HEK293 (cell line): ENCODE data around the gene TMED7.

ENCODE experiments used
- CTCF ChIA-PET: fragments of 350-600 bp; formaldehyde crosslinking; extraction: SDS; loops from one replicate; lab custom pipeline; 2021; ENCODE audit warnings: antibody characterized with exemption; lab: Yijun Ruan, JAX
- POLR2A ChIA-PET: fragments of 300-600 bp; formaldehyde crosslinking; extraction: SDS; loops from one replicate; lab custom pipeline; 2020; ENCODE audit warnings: antibody characterized with exemption, inconsistent platforms; lab: Yijun Ruan, JAX
- H3K27ac ChIP-seq: fragments of 200-500 bp; sonication (Bioruptor generic); 2 replicates; pipeline ENCODE4 v1.5.1; 2014; ENCODE audit warnings: low read depth, low read length, control low read depth, inconsistent platforms; ENCODE audit errors: extremely low read depth
- H3K36me3 ChIP-seq, 2 experiments: fragments of 200-500 bp in 1 of 2; sonication (Bioruptor generic) in 1 of 2; 1 replicate in 1 of 2; 2 replicates in 1 of 2; pipeline ENCODE4 v1.5.1; 2014 to 2017; ENCODE audit warnings: inconsistent platforms in 2 of 2, low read length in 2 of 2; ENCODE audit not compliant: control insufficient read depth in 2 of 2, insufficient read depth in 1 of 2
- H3K4me1 ChIP-seq: fragments of 200-500 bp; sonication (Bioruptor generic); 2 replicates; pipeline ENCODE4 v1.5.1; 2014; ENCODE audit warnings: mild to moderate bottlenecking, low read length, inconsistent platforms; ENCODE audit not compliant: control insufficient read depth, insufficient read depth
- H3K4me3 ChIP-seq: 2 replicates; pipeline ENCODE4 v1.5.1; 2011; ENCODE audit warnings: low read depth, mild to moderate bottlenecking, control low read depth, low read length, moderate library complexity
- H3K9me3 ChIP-seq: fragments of 200-500 bp; sonication (Bioruptor generic); 2 replicates; pipeline ENCODE4 v1.5.1; 2014; ENCODE audit warnings: low read depth, low read length, inconsistent platforms; ENCODE audit not compliant: control insufficient read depth, insufficient read depth
- GLIS2 ChIP-seq: fragments of 450-650 bp; formaldehyde crosslinking; IDR thresholded peaks from 2 replicates; pipeline ENCODE4 v1.5.1; 2016; ENCODE audit warnings: missing biosample characterization, missing genetic modification characterization
- HOXA7 ChIP-seq: sonication (generic); formaldehyde crosslinking; IDR thresholded peaks from 2 replicates; pipeline ENCODE4 v1.8.1; 2022; ENCODE audit warnings: missing genetic modification reagents, borderline replicate concordance
- INSM2 ChIP-seq: fragments of 450-650 bp; formaldehyde crosslinking; IDR thresholded peaks from 2 replicates; pipeline ENCODE4 v1.5.1; 2016; ENCODE audit warnings: missing biosample characterization, missing genetic modification characterization
- KLF10 ChIP-seq: fragments of 450-650 bp; IDR thresholded peaks from 2 replicates; pipeline ENCODE4 v1.5.1; 2018; ENCODE audit warnings: missing biosample characterization, mild to moderate bottlenecking, missing genetic modification characterization
- KLF7 ChIP-seq: fragments of 450-650 bp; formaldehyde crosslinking; IDR thresholded peaks from 2 replicates; pipeline ENCODE4 v1.5.1; 2016; ENCODE audit warnings: missing biosample characterization, missing genetic modification characterization, borderline replicate concordance
- PRDM1 ChIP-seq: fragments of 450-650 bp; formaldehyde crosslinking; IDR thresholded peaks from 2 replicates; pipeline ENCODE4; 2016; ENCODE audit warnings: missing biosample characterization, missing genetic modification characterization
- WT1 ChIP-seq: fragments of 450-650 bp; formaldehyde crosslinking; IDR thresholded peaks from 2 replicates; pipeline ENCODE4 v1.5.1; 2016; ENCODE audit warnings: missing biosample characterization, missing genetic modification characterization
- ZBTB17 ChIP-seq: fragments of 450-650 bp; formaldehyde crosslinking; IDR thresholded peaks from 2 replicates; pipeline ENCODE4 v1.5.1; 2016; ENCODE audit warnings: missing biosample characterization, missing genetic modification characterization
- ZBTB21 ChIP-seq: fragments of 450-650 bp; formaldehyde crosslinking; IDR thresholded peaks from 2 replicates; pipeline ENCODE4 v1.5.1; 2017; ENCODE audit warnings: missing biosample characterization, missing genetic modification characterization
- ZIC2 ChIP-seq: fragments of 450-650 bp; formaldehyde crosslinking; IDR thresholded peaks from 2 replicates; pipeline ENCODE4 v1.5.1; 2016; ENCODE audit warnings: missing biosample characterization, missing genetic modification characterization
- ZNF211 ChIP-seq: fragments of 450-650 bp; formaldehyde crosslinking; IDR thresholded peaks from 2 replicates; pipeline ENCODE4 v1.5.1; 2016; ENCODE audit warnings: low read depth, missing biosample characterization, missing genetic modification characterization
- ZNF26 ChIP-seq: fragments of 450-650 bp; formaldehyde crosslinking; IDR thresholded peaks from 2 replicates; pipeline ENCODE4 v1.5.1; 2016; ENCODE audit warnings: missing biosample characterization, missing genetic modification characterization
- ZNF391 ChIP-seq: fragments of 450-650 bp; formaldehyde crosslinking; IDR thresholded peaks from 2 replicates; pipeline ENCODE4 v1.5.1; 2016; ENCODE audit warnings: low read depth, missing biosample characterization, missing genetic modification characterization, borderline replicate concordance
- ZNF433 ChIP-seq: fragments of 450-650 bp; formaldehyde crosslinking; IDR thresholded peaks from 2 replicates; pipeline ENCODE4 v1.5.1; 2016; ENCODE audit warnings: missing biosample characterization, missing genetic modification characterization, low read depth
- ZNF514 ChIP-seq: fragments of 450-650 bp; formaldehyde crosslinking; IDR thresholded peaks from 2 replicates; pipeline ENCODE4 v1.5.1; 2016; ENCODE audit warnings: missing biosample characterization, missing genetic modification characterization
- ZNF529 ChIP-seq: fragments of 450-650 bp; formaldehyde crosslinking; IDR thresholded peaks from 2 replicates; pipeline ENCODE4 v1.5.1; 2017; ENCODE audit warnings: missing genetic modification characterization, missing biosample characterization; ENCODE audit not compliant: insufficient replicate concordance
- ZNF560 ChIP-seq: fragments of 450-650 bp; formaldehyde crosslinking; IDR thresholded peaks from 2 replicates; pipeline ENCODE4 v1.5.1; 2017; ENCODE audit warnings: missing biosample characterization, missing genetic modification characterization, borderline replicate concordance
- ZNF600 ChIP-seq: fragments of 450-650 bp; formaldehyde crosslinking; IDR thresholded peaks from 2 replicates; pipeline ENCODE4 v1.5.1; 2016; ENCODE audit warnings: missing biosample characterization, missing genetic modification characterization
- ZNF610 ChIP-seq: fragments of 450-650 bp; formaldehyde crosslinking; IDR thresholded peaks from 2 replicates; pipeline ENCODE4 v1.5.1; 2016; ENCODE audit warnings: missing biosample characterization, missing genetic modification characterization, borderline replicate concordance
- ZNF639 ChIP-seq: fragments of 450-650 bp; formaldehyde crosslinking; IDR thresholded peaks from 2 replicates; pipeline ENCODE4 v1.5.1; 2016; ENCODE audit warnings: missing biosample characterization, missing genetic modification characterization
- ZNF747 ChIP-seq: fragments of 450-650 bp; formaldehyde crosslinking; IDR thresholded peaks from 2 replicates; pipeline ENCODE4 v1.5.1; 2016; ENCODE audit warnings: missing biosample characterization, missing genetic modification characterization
- ZNF776 ChIP-seq: fragments of 450-650 bp; formaldehyde crosslinking; IDR thresholded peaks from 2 replicates; pipeline ENCODE4 v1.5.0; 2017; ENCODE audit warnings: missing biosample characterization, missing genetic modification characterization, borderline replicate concordance
- ZSCAN16 ChIP-seq: fragments of 450-650 bp; formaldehyde crosslinking; IDR thresholded peaks from 2 replicates; pipeline ENCODE4 v1.5.1; 2016; ENCODE audit warnings: missing biosample characterization, missing genetic modification characterization
- ZSCAN30 ChIP-seq: fragments of 450-650 bp; IDR thresholded peaks from 2 replicates; pipeline ENCODE4 v1.5.1; 2018; ENCODE audit warnings: missing biosample characterization, mild to moderate bottlenecking, missing genetic modification characterization, moderate library complexity
- TF ChIP-seq, protein P1 (sequence below): fragments of 450-650 bp; formaldehyde crosslinking; IDR thresholded peaks from 2 replicates; pipeline ENCODE4 v1.5.1; 2017; ENCODE audit warnings: missing biosample characterization, missing genetic modification characterization
- TF ChIP-seq, protein P2 (sequence below): fragments of 450-650 bp; formaldehyde crosslinking; IDR thresholded peaks from 2 replicates; pipeline ENCODE4 v1.5.1; 2017; ENCODE audit warnings: missing biosample characterization, mild to moderate bottlenecking, missing genetic modification characterization, moderate library complexity

TMED7 gene

DNA sequence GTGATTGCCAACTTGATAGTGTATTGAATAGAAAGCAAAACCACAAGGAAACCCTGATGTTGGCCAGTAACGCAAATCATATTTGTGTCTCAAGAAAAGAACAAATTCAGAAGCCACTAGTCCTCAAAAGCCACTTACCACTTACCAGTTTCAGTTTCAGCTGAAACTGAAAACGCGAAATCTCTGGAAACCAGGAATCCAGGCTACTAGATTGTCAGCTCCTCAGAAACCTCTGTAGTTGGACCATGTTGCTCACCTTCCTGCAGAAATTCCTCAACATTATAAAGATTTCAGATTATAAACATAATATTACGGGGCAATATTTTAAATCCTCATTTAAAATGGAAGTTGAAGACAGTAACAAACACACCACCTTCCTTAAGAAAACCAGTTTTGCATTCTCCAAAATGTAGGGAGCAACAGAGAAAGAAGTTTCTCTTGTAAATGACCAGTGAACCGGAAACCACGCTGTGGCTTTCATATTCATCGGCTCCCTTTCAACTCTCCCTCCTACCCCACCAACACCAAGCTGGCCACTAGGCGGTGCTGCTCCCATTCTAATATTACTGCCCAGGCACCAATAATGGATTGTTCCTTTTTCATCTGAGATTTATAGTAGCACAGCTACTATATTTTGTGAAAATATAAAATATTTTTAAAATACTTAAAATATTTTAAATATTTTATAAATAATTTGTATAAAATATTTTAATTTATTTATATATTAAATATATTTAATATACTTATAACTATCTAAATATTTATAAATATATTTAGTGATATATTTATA is 8.7 kb upstream of the TMED7 start (continued):
- TF ChIP-seq ZNF776 (tag by site-specific recombination): no peak
- TF ChIP-seq, protein P1, sequence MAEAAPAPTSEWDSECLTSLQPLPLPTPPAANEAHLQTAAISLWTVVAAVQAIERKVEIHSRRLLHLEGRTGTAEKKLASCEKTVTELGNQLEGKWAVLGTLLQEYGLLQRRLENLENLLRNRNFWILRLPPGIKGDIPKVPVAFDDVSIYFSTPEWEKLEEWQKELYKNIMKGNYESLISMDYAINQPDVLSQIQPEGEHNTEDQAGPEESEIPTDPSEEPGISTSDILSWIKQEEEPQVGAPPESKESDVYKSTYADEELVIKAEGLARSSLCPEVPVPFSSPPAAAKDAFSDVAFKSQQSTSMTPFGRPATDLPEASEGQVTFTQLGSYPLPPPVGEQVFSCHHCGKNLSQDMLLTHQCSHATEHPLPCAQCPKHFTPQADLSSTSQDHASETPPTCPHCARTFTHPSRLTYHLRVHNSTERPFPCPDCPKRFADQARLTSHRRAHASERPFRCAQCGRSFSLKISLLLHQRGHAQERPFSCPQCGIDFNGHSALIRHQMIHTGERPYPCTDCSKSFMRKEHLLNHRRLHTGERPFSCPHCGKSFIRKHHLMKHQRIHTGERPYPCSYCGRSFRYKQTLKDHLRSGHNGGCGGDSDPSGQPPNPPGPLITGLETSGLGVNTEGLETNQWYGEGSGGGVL: no peak
- TF ChIP-seq ZBTB17 (tag by site-specific recombination): peak; percentile 56
- TF ChIP-seq ZSCAN30 (tag by site-specific recombination): peak; percentile 58; the same call in 1 of the 2 replicates
- TF ChIP-seq INSM2: peak; percentile 31; the same call in 1 of the 2 replicates
- no peak for TF ChIP-seq ZSCAN16 (tag by site-specific recombination)
- no peak for TF ChIP-seq ZNF26 (tag by site-specific recombination)
- TF ChIP-seq ZNF514 (tag by site-specific recombination): no peak
- TF ChIP-seq ZNF639: no peak
- no peak for TF ChIP-seq ZNF391 (tag by site-specific recombination)
- TF ChIP-seq, all 188 proteins: peak for 15

- POLR2A ChIA-PET: no interaction called here
- TF ChIP-seq ZNF433 (tag by site-specific recombination) (no peak), KLF7 (tag by site-specific recombination) (no peak), HOXA7 (CRISPR knock-in tag) (no peak), ZNF600 (tag by site-specific recombination) (no peak), ZNF529 (tag by site-specific recombination) (no peak), ZNF747 (tag by site-specific recombination) (no peak), ZBTB21 (tag by site-specific recombination) (no peak), PRDM1 (tag by site-specific recombination) (no peak), ZNF610 (tag by site-specific recombination) (no peak), ZIC2 (tag by site-specific recombination) (no peak), ZNF560 (no peak), KLF10 (no peak), ZNF211 (tag by site-specific recombination) (no peak), GLIS2 (tag by site-specific recombination) (no peak), WT1 (tag by site-specific recombination) (no peak)
- TF ChIP-seq, protein P2, sequence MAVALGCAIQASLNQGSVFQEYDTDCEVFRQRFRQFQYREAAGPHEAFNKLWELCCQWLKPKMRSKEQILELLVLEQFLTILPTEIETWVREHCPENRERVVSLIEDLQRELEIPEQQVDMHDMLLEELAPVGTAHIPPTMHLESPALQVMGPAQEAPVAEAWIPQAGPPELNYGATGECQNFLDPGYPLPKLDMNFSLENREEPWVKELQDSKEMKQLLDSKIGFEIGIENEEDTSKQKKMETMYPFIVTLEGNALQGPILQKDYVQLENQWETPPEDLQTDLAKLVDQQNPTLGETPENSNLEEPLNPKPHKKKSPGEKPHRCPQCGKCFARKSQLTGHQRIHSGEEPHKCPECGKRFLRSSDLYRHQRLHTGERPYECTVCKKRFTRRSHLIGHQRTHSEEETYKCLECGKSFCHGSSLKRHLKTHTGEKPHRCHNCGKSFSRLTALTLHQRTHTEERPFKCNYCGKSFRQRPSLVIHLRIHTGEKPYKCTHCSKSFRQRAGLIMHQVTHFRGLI (tag by site-specific recombination): no peak
- TF ChIP-seq, all 188 proteins: peak for 0
- H3K27ac ChIP-seq: no peak overlapping the region
- H3K4me1 ChIP-seq: no peaks in the 10 kb centered on the region
- H3K9me3 ChIP-seq: no peaks in the 10 kb centered on the region
- CTCF ChIA-PET: interaction anchor here (1.2 to 1.4 kb wide), 2 partner anchors 202 to 414 kb away, joined by 3 read pairs; no protein-coding TSS in a partner anchor
- no peaks in the 10 kb centered on the region for H3K36me3 ChIP-seq
- H3K4me3 ChIP-seq: no peak overlapping the region
Observed at GRCh38 chr5:115629903-115630302, 4.1 kb upstream of the TMED7 start.
